ENCODE results near the gene OBSCN. TPM values are rescaled to one million over a fixed set of nuclear protein-coding genes. Genes with fewer than 3 reads are reported as not detected.

OBSCN gene
- total RNA-seq, 1 donor from 2014 or later: 17.5 TPM

- H3K4me3 ChIP-seq (ENCODE audit: insufficient read depth, low read depth, low read length): no peak overlapping the region
- H3K4me2 ChIP-seq (ENCODE audit: low read length): no peak overlapping the region
- no peaks in the 10 kb centered on the region for H3K27me3 ChIP-seq (ENCODE audit: insufficient read depth, low read length)
- no peak overlapping the region for H3K9ac ChIP-seq (ENCODE audit: low read length)
- no peaks in the 10 kb centered on the region for H4K20me1 ChIP-seq (ENCODE audit: insufficient read depth, low read length)
- H3K27me3 Mint-ChIP-seq (ENCODE audit: low read depth, unreplicated experiment): peaks cover 3% of the 10 kb centered on the region
- no peak for FAIRE-seq
- no peak overlapping the region for H2AFZ ChIP-seq (ENCODE audit: low read depth, low read length)
- H3K36me3 Mint-ChIP-seq (ENCODE audit: low read depth, unreplicated experiment): peaks cover 4% of the 10 kb centered on the region
- H3K4me3 Mint-ChIP-seq (ENCODE audit: unreplicated experiment): no peak overlapping the region
- H3K9me3 Mint-ChIP-seq (ENCODE audit: unreplicated experiment): peaks cover 5% of the 10 kb centered on the region
- H3K27ac Mint-ChIP-seq (ENCODE audit: unreplicated experiment): no peak overlapping the region
- no peaks in the 10 kb centered on the region for H3K36me3 ChIP-seq (ENCODE audit: insufficient read depth, low read length)
- TF ChIP-seq CTCF (IDR thresholded peaks at IDR 0.05; ENCODE audit: insufficient read depth, low read depth, low read length) (no peak), EZH2 (IDR thresholded peaks at IDR 0.05; ENCODE audit: insufficient read depth, low read length) (no peak)
- no peaks in the 10 kb centered on the region for H3K79me2 ChIP-seq (ENCODE audit: insufficient read depth, low read length)
- no peak overlapping the region for H3K27ac ChIP-seq (ENCODE audit: low read depth, low read length)
- peaks cover 11% of the 10 kb centered on the region for H3K9me3 ChIP-seq (ENCODE audit: insufficient read depth, low read depth, low read length)
- H3K4me1 Mint-ChIP-seq (ENCODE audit: low read depth, unreplicated experiment): peaks cover 5% of the 10 kb centered on the region
- DNase-seq (ENCODE audit: low read depth): no peak
- no peaks in the 10 kb centered on the region for H3K4me1 ChIP-seq (ENCODE audit: insufficient read depth, low read length)
Measured at GRCh38 chr1:228314658-228315483, 107.0 kb downstream of the OBSCN start.

GRCh38 chr1:228315484-228315944 lies 107.7 kb downstream of the OBSCN start:
- no peak for DNase-seq (ENCODE audit: low read depth)
- no peak overlapping the region for H3K27ac Mint-ChIP-seq (ENCODE audit: unreplicated experiment)

More at GRCh38 chr1:228315484-228315944, 107.7 kb downstream of the OBSCN start:
- Histone ChIP-seq H3K9me3 (ENCODE audit: insufficient read depth, low read depth, low read length) (peaks cover 11% of the 10 kb centered on the region), H2AFZ (ENCODE audit: low read depth, low read length) (no peak overlapping the region), H3K9ac (ENCODE audit: low read length) (no peak overlapping the region), H4K20me1 (ENCODE audit: insufficient read depth, low read length) (no peaks in the 10 kb centered on the region), H3K4me1 (ENCODE audit: insufficient read depth, low read length) (no peaks in the 10 kb centered on the region), H3K27ac (ENCODE audit: low read depth, low read length) (no peak overlapping the region), H3K79me2 (ENCODE audit: insufficient read depth, low read length) (no peaks in the 10 kb centered on the region), H3K4me3 (ENCODE audit: insufficient read depth, low read depth, low read length) (no peak overlapping the region), H3K4me2 (ENCODE audit: low read length) (no peak overlapping the region), H3K27me3 (ENCODE audit: insufficient read depth, low read length) (no peaks in the 10 kb centered on the region), H3K36me3 (ENCODE audit: insufficient read depth, low read length) (no peaks in the 10 kb centered on the region)
- Mint-ChIP-seq H3K27me3 (ENCODE audit: low read depth, unreplicated experiment) (peaks cover 3% of the 10 kb centered on the region), H3K4me3 (ENCODE audit: unreplicated experiment) (no peak overlapping the region), H3K36me3 (ENCODE audit: low read depth, unreplicated experiment) (peaks cover 4% of the 10 kb centered on the region), H3K9me3 (ENCODE audit: unreplicated experiment) (peaks cover 5% of the 10 kb centered on the region), H3K4me1 (ENCODE audit: low read depth, unreplicated experiment) (peaks cover 5% of the 10 kb centered on the region)
- FAIRE-seq: no peak
- TF ChIP-seq CTCF (IDR thresholded peaks at IDR 0.05; ENCODE audit: insufficient read depth, low read depth, low read length): no peak
- no peak for TF ChIP-seq EZH2 (IDR thresholded peaks at IDR 0.05; ENCODE audit: insufficient read depth, low read length)
